ENCODE results near the gene GAS1.

Gene GAS1

GRCh38 chr9:86965636-86966395 lies 18.5 kb upstream of the GAS1 start:
- no peak for DNase-seq (ENCODE audit: low read depth)

GRCh38 chr9:86962692-86963091 lies 15.4 kb upstream of the GAS1 start:
- DNase-seq (ENCODE audit: low read depth), result no peak

- DNase-seq (ENCODE audit: low read depth), result no peak
These were observed 13.6 kb upstream of the GAS1 start for GRCh38 chr9:86960938-86961337.

GRCh38 chr9:86958203-86958602 lies 10.9 kb upstream of the GAS1 start:
- no peak for DNase-seq (ENCODE audit: low read depth)

GRCh38 chr9:86955561-86955960 lies 8.3 kb upstream of the GAS1 start:
- no peak for DNase-seq (ENCODE audit: low read depth)

GRCh38 chr9:86955042-86955441 lies 7.7 kb upstream of the GAS1 start:
- no peak for DNase-seq (ENCODE audit: low read depth)

GRCh38 chr9:86953181-86953580 lies 5.9 kb upstream of the GAS1 start:
- no peak for DNase-seq (ENCODE audit: low read depth)

- peak; percentile 45 for DNase-seq (ENCODE audit: low read depth)
These were observed 996 bp upstream of the GAS1 start for GRCh38 chr9:86948074-86948929.

GRCh38 chr9:86946201-86947145 lies 833 bp downstream of the GAS1 start:
- DNase-seq (ENCODE audit: low read depth), result peak; percentile 40

GRCh38 chr9:86945728-86946200 lies 1.5 kb downstream of the GAS1 start:
- no peak for DNase-seq (ENCODE audit: low read depth)

- DNase-seq (ENCODE audit: low read depth), result no peak
These were observed 2.2 kb downstream of the GAS1 start for GRCh38 chr9:86944796-86945727.

- no peak for DNase-seq (ENCODE audit: low read depth)
These were observed 3.8 kb downstream of the GAS1 start for GRCh38 chr9:86943201-86944113.

GRCh38 chr9:86942281-86943200 lies 4.8 kb downstream of the GAS1 start:
- no peak for DNase-seq (ENCODE audit: low read depth)

- DNase-seq (ENCODE audit: low read depth), result no peak
These were observed 6.1 kb downstream of the GAS1 start for GRCh38 chr9:86941197-86941596.

- DNase-seq (ENCODE audit: low read depth), result no peak
These were observed 6.5 kb downstream of the GAS1 start for GRCh38 chr9:86940774-86941173.

- no peak for DNase-seq (ENCODE audit: low read depth)
These were observed 7.4 kb downstream of the GAS1 start for GRCh38 chr9:86939891-86940290.

GRCh38 chr9:86939321-86939720 lies 8.0 kb downstream of the GAS1 start:
- DNase-seq (ENCODE audit: low read depth), result no peak

GRCh38 chr9:86938780-86939179 lies 8.5 kb downstream of the GAS1 start:
- no peak for DNase-seq (ENCODE audit: low read depth)

GRCh38 chr9:86926145-86926544 lies 21.2 kb downstream of the GAS1 start:
- no peak for DNase-seq (ENCODE audit: low read depth)

All from T-helper 22 cell (primary cell).